Kidney glomerular epithelial cell (primary cell): ENCODE data around the gene ABCA5.

Source experiments
- DNase-seq: peaks from one replicate; lab custom pipeline; 2025; lab: John Stamatoyannopoulos, UW

ABCA5 gene, protein sequence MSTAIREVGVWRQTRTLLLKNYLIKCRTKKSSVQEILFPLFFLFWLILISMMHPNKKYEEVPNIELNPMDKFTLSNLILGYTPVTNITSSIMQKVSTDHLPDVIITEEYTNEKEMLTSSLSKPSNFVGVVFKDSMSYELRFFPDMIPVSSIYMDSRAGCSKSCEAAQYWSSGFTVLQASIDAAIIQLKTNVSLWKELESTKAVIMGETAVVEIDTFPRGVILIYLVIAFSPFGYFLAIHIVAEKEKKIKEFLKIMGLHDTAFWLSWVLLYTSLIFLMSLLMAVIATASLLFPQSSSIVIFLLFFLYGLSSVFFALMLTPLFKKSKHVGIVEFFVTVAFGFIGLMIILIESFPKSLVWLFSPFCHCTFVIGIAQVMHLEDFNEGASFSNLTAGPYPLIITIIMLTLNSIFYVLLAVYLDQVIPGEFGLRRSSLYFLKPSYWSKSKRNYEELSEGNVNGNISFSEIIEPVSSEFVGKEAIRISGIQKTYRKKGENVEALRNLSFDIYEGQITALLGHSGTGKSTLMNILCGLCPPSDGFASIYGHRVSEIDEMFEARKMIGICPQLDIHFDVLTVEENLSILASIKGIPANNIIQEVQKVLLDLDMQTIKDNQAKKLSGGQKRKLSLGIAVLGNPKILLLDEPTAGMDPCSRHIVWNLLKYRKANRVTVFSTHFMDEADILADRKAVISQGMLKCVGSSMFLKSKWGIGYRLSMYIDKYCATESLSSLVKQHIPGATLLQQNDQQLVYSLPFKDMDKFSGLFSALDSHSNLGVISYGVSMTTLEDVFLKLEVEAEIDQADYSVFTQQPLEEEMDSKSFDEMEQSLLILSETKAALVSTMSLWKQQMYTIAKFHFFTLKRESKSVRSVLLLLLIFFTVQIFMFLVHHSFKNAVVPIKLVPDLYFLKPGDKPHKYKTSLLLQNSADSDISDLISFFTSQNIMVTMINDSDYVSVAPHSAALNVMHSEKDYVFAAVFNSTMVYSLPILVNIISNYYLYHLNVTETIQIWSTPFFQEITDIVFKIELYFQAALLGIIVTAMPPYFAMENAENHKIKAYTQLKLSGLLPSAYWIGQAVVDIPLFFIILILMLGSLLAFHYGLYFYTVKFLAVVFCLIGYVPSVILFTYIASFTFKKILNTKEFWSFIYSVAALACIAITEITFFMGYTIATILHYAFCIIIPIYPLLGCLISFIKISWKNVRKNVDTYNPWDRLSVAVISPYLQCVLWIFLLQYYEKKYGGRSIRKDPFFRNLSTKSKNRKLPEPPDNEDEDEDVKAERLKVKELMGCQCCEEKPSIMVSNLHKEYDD (N-terminal part only)

DNA sequence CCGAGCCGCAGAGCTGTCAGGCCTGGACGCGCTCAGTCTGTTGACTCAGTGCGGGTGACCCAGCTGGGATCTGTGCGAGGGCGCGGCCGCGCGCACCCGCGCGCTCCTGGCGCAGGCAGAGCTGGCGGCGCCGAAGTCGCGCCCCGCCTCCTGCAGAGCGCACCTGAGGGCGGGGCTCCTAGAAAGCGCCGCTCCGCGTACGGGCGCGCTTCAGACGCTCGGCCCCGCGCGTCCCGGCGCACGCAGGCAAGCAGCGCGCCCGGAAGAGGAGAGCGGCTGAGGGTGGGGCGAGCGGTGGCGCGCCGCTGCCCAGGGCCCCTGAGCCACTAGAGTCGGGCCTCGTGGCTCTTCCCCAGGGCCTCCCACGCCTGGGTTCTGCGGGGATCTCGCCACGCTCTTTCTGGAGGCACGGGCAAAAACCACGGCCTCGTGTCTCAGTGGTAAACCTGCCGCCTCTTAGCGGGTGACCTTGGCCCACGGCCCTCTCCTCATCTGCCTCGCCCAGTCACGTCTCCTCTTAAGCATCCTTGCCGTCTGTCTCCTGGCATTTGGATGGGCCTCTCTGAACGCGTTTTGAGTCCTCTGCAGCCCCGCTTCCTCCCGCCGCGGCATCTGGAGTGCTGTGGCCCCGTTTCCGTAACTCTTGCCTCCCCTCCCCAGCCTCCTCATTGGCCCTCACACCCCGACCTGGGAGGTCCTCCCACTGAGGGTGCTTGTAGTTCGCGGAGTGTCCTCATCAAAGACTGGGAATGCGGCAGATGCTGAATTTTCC lies at the start of gene ABCA5:
Gene ABCA5, minus strand, starts transcription at position 74 of the 772 bp plus-strand sequence. CDS start 12,718 bp downstream, outside the sequence.
- peak; percentile 86 for DNase-seq

DNA sequence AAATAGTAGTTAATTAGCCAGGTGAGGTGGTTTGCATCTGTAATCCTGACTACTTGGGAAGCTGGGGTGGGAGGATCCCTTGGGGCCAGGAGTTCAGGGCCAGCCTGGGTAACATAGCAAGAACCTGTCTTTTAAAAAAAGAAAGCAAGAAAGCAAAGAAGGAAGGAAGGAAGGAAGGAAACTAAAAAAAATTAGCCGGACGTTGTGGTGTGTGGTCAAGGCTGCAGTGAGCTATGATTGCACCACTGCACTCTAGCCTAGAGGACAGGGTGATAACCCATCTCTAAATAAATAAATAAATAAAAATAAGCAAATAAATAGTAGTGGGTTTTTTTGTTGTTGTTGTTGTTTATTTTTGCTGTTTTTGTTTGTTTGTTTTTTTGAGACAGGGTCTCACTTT lies 48.3 kb upstream of the ABCA5 start:
- DNase-seq, result no peak

GRCh38 chr17:69373069-69373468 lies 46.1 kb upstream of the ABCA5 start:
- DNase-seq, result no peak

- DNase-seq, result no peak
Measured at GRCh38 chr17:69367298-69367697, 40.4 kb upstream of the ABCA5 start.

GRCh38 chr17:69363488-69364210 lies 36.7 kb upstream of the ABCA5 start:
- DNase-seq, result no peak

DNA sequence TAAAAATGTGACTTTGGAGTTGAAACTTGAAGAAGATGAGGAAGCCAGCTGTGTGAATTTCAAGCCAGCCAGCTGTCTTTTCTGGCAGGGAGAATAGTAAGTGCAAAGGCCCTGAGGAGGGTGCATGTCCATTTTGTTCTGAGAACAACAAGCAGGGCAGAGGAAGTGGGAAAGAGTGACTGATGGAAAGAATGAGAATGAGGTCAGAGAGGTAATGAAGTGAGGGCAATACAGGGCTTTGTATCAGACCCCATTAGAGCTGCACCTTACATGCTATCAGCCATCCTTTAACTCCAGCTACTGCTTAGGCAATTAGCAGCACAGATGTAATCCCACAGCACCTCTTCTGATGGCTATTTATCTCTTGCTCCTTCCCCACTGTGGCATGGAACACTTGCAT lies 34.2 kb upstream of the ABCA5 start:
- DNase-seq, result no peak

GRCh38 chr17:69358688-69359596 lies 32.0 kb upstream of the ABCA5 start:
- no peak for DNase-seq

- no peak for DNase-seq
Measured at GRCh38 chr17:69357701-69358100, 30.8 kb upstream of the ABCA5 start.

DNA sequence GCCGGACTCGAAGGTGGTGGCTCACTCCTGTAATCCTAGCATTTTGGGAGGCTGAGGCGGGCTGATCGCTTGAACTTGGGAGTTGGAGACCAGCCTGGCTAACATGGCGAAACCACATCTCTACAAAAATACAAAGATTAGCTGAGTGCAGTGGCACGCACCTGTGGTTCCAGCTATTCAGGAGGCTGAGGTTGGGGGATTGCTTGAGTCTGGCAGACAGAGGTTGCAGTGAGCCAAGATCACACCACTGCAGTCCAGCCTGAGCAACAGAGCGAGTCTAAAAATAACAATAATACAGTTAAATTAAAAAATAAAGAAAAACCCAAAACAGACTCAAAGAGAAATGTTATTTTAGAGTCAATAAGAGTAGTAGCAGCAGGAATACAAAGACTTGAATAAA lies 29.7 kb upstream of the ABCA5 start:
- DNase-seq, result no peak

DNA sequence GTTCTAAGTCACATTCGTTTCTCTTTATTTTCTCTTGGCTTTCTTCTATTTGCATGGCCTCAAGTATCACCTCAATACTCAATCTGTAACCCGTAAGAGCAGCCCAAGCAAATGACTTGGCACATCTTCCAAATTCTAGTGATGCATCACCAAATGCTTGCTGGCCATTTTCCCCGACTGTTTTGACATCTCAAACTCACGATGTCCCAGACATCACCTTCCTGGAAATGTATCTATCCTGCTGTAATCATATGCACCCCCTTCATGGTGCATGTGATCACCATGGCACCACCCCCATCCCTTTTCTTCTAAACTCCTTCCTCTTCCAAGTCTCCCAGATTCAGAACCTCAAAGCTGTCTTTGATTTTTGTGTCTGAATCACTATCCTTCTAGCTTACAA lies 24.0 kb upstream of the ABCA5 start:
- no peak for DNase-seq

DNA sequence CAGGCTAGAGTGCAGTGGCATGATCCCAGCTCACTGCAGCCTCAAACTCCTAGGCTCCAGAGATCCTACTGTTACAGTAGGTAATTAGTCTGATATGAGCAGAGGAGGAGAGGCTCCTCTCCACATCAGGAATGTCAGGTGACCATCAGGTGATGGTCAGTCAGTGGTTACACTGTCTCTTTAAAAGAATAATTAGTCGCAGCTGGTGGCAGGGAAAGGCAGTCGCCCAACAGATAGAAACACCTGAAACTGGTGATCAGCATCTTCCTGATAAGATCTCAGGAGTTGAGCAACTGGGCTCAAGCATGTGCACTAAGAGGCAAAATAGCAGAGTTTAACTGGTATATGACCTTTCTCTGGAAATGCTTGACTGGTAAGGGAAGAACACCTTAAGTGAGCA lies 21.5 kb upstream of the ABCA5 start:
- no peak for DNase-seq

GRCh38 chr17:69346766-69347165 lies 19.8 kb upstream of the ABCA5 start:
- peak; percentile 5 for DNase-seq

DNA sequence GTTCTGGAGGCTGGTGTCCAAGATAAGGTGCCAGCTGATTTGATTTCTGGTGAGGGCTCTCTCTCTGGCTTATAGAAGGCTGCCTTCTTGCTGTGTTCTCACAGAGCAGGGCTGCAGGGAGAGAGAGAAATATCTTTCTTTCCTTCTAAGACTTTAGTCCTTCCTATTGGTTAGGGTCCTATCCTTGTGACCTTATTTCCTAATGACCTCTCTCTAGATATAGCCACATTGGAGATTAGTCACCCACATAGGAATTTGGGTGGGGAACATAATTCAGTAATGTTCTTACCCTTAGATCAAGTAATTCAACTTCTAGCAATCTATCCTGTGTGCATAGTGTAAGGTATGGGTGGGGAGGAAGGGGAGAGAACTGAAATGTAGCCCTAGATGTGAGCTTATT lies 18.0 kb upstream of the ABCA5 start:
- DNase-seq, result no peak

DNA sequence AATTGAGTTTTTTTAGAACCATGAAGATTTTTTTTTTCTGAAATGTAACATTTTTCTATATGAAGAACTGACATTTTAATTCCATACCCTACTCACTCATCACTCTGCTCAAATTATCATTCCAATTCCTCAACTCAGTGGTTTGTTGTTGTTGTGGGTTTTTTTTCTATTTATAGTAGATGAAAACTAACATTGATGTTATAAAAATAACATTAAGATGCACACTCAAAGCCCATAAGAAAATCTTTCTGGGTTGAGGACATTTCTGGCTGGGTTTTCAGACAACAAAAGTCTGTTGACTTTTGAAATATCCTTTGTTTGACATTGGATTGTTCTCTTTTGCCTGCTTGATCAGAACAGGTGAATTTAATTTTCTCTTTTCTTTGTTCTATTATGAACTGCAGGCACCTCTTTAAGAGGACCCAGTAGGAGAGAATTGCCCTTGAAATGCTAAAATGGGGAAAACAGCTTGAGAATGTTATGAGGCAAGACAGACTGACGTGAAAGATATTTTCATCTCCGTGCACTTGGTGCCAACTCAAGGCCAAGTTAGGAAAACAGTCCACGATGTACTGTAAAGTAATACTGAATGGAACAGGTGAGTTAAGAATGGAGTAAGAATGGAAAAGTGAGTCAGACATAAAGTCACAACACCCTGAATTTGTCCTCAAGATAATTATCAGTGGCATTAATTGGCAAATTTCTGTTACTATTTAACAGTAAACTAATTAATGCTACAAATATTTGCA lies 16.1 kb upstream of the ABCA5 start:
- DNase-seq, result no peak

GRCh38 chr17:69339937-69340336 lies 13.0 kb upstream of the ABCA5 start:
- DNase-seq, result no peak

DNA sequence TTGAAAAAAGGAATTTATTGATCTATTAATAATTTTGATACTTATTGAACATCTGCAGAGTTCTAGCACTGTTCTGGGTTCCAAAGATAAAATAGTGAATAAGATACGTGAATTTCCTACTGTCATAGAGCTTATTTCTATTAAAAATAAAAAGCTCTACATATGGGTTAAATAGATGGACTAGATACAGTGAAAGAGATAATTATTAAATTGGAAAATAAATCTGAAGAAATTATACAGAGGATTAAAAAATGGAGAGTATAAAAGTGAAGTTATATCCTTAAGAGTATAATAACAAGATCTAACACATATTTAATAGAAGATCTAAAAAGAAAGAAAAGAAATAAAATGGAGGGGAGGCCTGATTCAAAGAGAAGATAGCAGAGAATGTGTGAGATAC lies 10.1 kb upstream of the ABCA5 start:
- DNase-seq, result no peak

DNA sequence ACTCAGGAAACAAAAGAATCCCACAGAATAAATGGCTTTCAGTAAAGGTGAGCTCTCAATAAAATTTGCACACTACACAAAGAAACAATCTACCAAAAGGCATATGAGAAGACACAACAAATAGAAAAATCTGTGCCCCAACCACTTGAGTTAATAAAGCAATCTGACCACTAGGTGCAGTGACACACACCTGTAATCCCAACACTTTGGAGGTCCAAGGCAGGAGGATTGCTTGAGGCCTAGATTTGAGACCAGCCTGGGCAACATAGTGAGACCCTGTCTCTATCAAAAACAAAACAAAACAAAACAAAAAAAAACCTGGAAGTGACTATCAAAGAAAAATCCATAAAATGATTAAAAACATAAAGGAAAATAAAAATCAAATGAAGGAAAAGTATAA lies 9.6 kb upstream of the ABCA5 start:
- no peak for DNase-seq

DNA sequence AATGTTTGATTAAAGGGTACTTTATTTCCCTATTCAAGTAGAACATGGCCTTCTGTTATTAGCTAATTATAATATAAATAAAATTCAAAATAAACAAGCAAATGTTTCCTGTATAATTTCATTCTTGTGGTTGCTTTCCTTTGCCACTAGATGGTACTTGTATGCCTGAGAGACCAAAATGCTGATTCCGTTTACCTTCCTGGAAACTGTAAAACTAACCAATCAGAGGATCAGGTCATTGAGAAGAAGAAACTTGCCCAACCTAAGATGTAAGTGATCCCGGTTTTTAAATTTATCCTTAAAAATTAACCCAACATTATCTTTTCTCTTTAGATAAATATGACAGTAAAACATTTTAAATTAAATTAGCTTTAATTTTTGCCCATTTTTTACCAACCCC lies 8.1 kb upstream of the ABCA5 start:
- peak; percentile 18 for DNase-seq

DNA sequence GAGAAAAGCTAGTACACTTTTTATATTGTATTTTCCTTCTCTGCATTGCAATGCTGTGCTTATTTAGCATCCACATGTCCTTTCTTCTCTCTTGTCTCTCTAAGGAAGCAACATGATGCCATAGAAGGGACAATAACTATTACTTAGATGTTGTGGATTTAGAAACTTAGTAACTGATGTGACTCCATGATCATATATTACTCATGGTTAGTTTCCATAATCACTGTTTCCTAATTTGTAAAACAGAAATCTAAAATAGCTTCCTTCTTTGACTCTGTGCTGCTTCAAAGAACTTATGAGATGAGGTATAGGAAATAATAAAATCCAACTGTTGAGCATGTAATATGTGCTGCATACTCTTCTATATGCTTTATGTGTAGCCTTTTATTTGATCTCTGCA lies 6.6 kb upstream of the ABCA5 start:
- DNase-seq, result no peak
